HUES64 (cell line): ENCODE results near the gene TXNDC5.

Experiments used
- H3K27ac ChIP-seq: 2 replicates; pipeline ENCODE4 v1.7.0; 2013; ENCODE audit warnings: low read depth, low read length, inconsistent platforms
- H3K27me3 ChIP-seq: 2 replicates; pipeline ENCODE4 v1.6.1; 2013; ENCODE audit warnings: mild to moderate bottlenecking, low read length; ENCODE audit not compliant: insufficient read depth
- H3K36me3 ChIP-seq: 2 replicates; pipeline ENCODE4 v1.6.1; 2013; ENCODE audit warnings: mild to moderate bottlenecking, low read length; ENCODE audit not compliant: insufficient read depth
- H3K4me1 ChIP-seq: 2 replicates; pipeline ENCODE4 v1.6.1; 2013; ENCODE audit warnings: mild to moderate bottlenecking, low read length, moderate library complexity; ENCODE audit not compliant: insufficient read depth
- H3K4me3 ChIP-seq: 2 replicates; pipeline ENCODE4 v1.5.1; 2013; ENCODE audit warnings: mild to moderate bottlenecking, low read length, moderate library complexity
- H3K9ac ChIP-seq: 2 replicates; pipeline ENCODE4 v1.6.1; 2013; ENCODE audit warnings: mild to moderate bottlenecking, low read depth, low read length
- H3K9me3 ChIP-seq: 2 replicates; pipeline ENCODE4 v1.6.1; 2013; ENCODE audit warnings: low read depth, low read length; ENCODE audit not compliant: insufficient read depth
- WGBS: fragments of 150-250, 120-280 bp; methylation state at CpG from one replicate; pipeline ENCODE4 v1.1.7; 2013; ENCODE audit warnings: missing lambda C conversion rate; 5-methylcytosine and 5-hydroxymethylcytosine counted together

Gene TXNDC5

GRCh38 chr6:7846966-7847818 lies 63.4 kb downstream of the TXNDC5 start:
- no peak overlapping the region for H3K9ac ChIP-seq
- no peak overlapping the region for H3K4me3 ChIP-seq
- no peak overlapping the region for H3K27ac ChIP-seq
- no peaks in the 10 kb centered on the region for H3K36me3 ChIP-seq
- H3K27me3 ChIP-seq = no peaks in the 10 kb centered on the region
- WGBS = 78% methylated on average over 7 of the region's 7 CpGs
- H3K9me3 ChIP-seq = peaks cover 14% of the 10 kb centered on the region
- no peaks in the 10 kb centered on the region for H3K4me1 ChIP-seq

- Histone ChIP-seq H3K4me3 (no peak overlapping the region), H3K36me3 (no peaks in the 10 kb centered on the region), H3K4me1 (no peaks in the 10 kb centered on the region), H3K27ac (no peak overlapping the region), H3K9me3 (no peaks in the 10 kb centered on the region), H3K9ac (no peak overlapping the region), H3K27me3 (no peaks in the 10 kb centered on the region)
- WGBS = 92% methylated on average over 3 of the region's 3 CpGs
These were observed 68.7 kb downstream of the TXNDC5 start for GRCh38 chr6:7841781-7842468.

GRCh38 chr6:7836371-7837026 lies 74.1 kb downstream of the TXNDC5 start:
- Histone ChIP-seq H3K4me1 (no peaks in the 10 kb centered on the region), H3K36me3 (no peaks in the 10 kb centered on the region), H3K9me3 (no peaks in the 10 kb centered on the region), H3K27me3 (no peaks in the 10 kb centered on the region), H3K27ac (no peak overlapping the region), H3K4me3 (no peak overlapping the region), H3K9ac (no peak overlapping the region)
- 97% methylated on average over 4 of the region's 4 CpGs for WGBS

- Histone ChIP-seq H3K9me3 (no peaks in the 10 kb centered on the region), H3K36me3 (no peaks in the 10 kb centered on the region), H3K4me3 (no peak overlapping the region), H3K4me1 (no peaks in the 10 kb centered on the region), H3K27ac (no peak overlapping the region), H3K9ac (no peak overlapping the region), H3K27me3 (no peaks in the 10 kb centered on the region)
- WGBS = 73% methylated on average over 4 of the region's 4 CpGs
These were observed 76.9 kb downstream of the TXNDC5 start for GRCh38 chr6:7833751-7834070.

GRCh38 chr6:7832904-7833750 lies 77.5 kb downstream of the TXNDC5 start:
- H3K4me3 ChIP-seq = no peak overlapping the region
- H3K9ac ChIP-seq = no peak overlapping the region
- H3K4me1 ChIP-seq = no peaks in the 10 kb centered on the region
- no peaks in the 10 kb centered on the region for H3K36me3 ChIP-seq
- no peaks in the 10 kb centered on the region for H3K27me3 ChIP-seq
- no peaks in the 10 kb centered on the region for H3K9me3 ChIP-seq
- 95% methylated on average over 9 of the region's 9 CpGs for WGBS
- H3K27ac ChIP-seq = no peak overlapping the region
